Stimulated activated CD4-positive, alpha-beta T cell treated with anti-CD3 and anti-CD28 coated beads, Interleukin-1b, Interleukin-23, amount 100 ng/mL, for 4 hours (primary cell): ENCODE data around the gene NEK7.
"Not testable (repeated sequence)": the region's sequence is repeated elsewhere in the genome, so short reads cannot be mapped to it uniquely, and the experiment has no call there.

Experiments
- DNase-seq, 2 donors: peaks; one replicate each; pipeline ENCODE4 v3.0.0-alpha.2; 2020; ENCODE audit warnings: low read depth in 2 of 2

Gene NEK7

GRCh38 chr1:198171667-198172540 lies 15.1 kb downstream of the NEK7 start:
- DNase-seq: no peak

- no peak for DNase-seq
Measured at GRCh38 chr1:198173832-198174231, 17.0 kb downstream of the NEK7 start.

- no peak for DNase-seq
Measured at GRCh38 chr1:198174297-198174696, 17.5 kb downstream of the NEK7 start.

GRCh38 chr1:198175423-198176170 lies 18.8 kb downstream of the NEK7 start:
- no peak for DNase-seq

- DNase-seq: no peak
Measured at GRCh38 chr1:198176179-198176578, 19.4 kb downstream of the NEK7 start.

GRCh38 chr1:198177546-198177945 lies 20.7 kb downstream of the NEK7 start:
- no peak for DNase-seq

- DNase-seq: no peak
Measured at GRCh38 chr1:198178615-198179014, 21.8 kb downstream of the NEK7 start.

- no peak for DNase-seq
Measured at GRCh38 chr1:198179556-198179981, 22.8 kb downstream of the NEK7 start.

GRCh38 chr1:198183605-198184004 lies 26.8 kb downstream of the NEK7 start:
- no peak for DNase-seq

- no peak for DNase-seq
Measured at GRCh38 chr1:198184516-198184915, 27.7 kb downstream of the NEK7 start.

- no peak for DNase-seq
Measured at GRCh38 chr1:198185146-198185545, 28.3 kb downstream of the NEK7 start.

GRCh38 chr1:198185759-198186158 lies 29.0 kb downstream of the NEK7 start:
- no peak for DNase-seq

- no peak for DNase-seq
Measured at GRCh38 chr1:198186916-198187580, 30.2 kb downstream of the NEK7 start.

GRCh38 chr1:198187973-198188588 lies 31.3 kb downstream of the NEK7 start:
- DNase-seq: no peak

GRCh38 chr1:198191117-198191516 lies 34.3 kb downstream of the NEK7 start:
- DNase-seq: no peak

- DNase-seq: not testable (repeated sequence)
Measured at GRCh38 chr1:198193871-198194270, 37.1 kb downstream of the NEK7 start.

GRCh38 chr1:198196630-198197029 lies 39.8 kb downstream of the NEK7 start:
- no peak for DNase-seq

GRCh38 chr1:198197285-198197684 lies 40.5 kb downstream of the NEK7 start:
- no peak for DNase-seq

GRCh38 chr1:198199105-198199504 lies 42.3 kb downstream of the NEK7 start:
- DNase-seq: no peak

GRCh38 chr1:198201956-198202784 lies 45.4 kb downstream of the NEK7 start:
- no peak for DNase-seq

GRCh38 chr1:198203434-198203833 lies 46.6 kb downstream of the NEK7 start:
- no peak for DNase-seq
